ENCODE measurements around the gene IL19. TPM values are rescaled to one million over a fixed set of nuclear protein-coding genes. Genes with fewer than 3 reads are reported as not detected.

The IL19 gene
- total RNA-seq, 2 experiments from 2014 or later, result not detected

GRCh38 chr1:206800411-206800810, 29.8 kb downstream of the IL19 start:
- H3K36me3 ChIP-seq (ENCODE audit: insufficient read depth, low read length), result no peaks in the 10 kb centered on the region
- H3K27ac ChIP-seq (ENCODE audit: low read depth, low read length, poor library complexity, severe bottlenecking), result no peak overlapping the region
- H3K9me3 ChIP-seq (ENCODE audit: low read length), result no peaks in the 10 kb centered on the region
- H2AFZ ChIP-seq (ENCODE audit: low read length), result no peak overlapping the region
- no peaks in the 10 kb centered on the region for H4K20me1 ChIP-seq (ENCODE audit: insufficient read depth, low read length)
- peaks cover 10% of the 10 kb centered on the region for H3K4me1 ChIP-seq (ENCODE audit: insufficient read depth, low read length, poor library complexity, severe bottlenecking)
- no peak for TF ChIP-seq EZH2phosphoT487 (IDR thresholded peaks at IDR 0.05; ENCODE audit: borderline replicate concordance, low read depth, low read length)
- TF ChIP-seq CTCF (conservative IDR thresholded peaks at IDR 0.05; ENCODE audit: low read length), result no peak
- no peak overlapping the region for H3K4me2 ChIP-seq (ENCODE audit: low read length)
- ChIA-PET POLR2A (no interaction called here), CTCF (ENCODE audit: unreplicated experiment) (no interaction called here)
- DNase-seq (ENCODE audit: low spot score), result no peak
- H3K9me2 ChIP-seq (ENCODE audit: insufficient read depth, low read length), result no peaks in the 10 kb centered on the region
- no peaks in the 10 kb centered on the region for H3K79me2 ChIP-seq (ENCODE audit: insufficient read depth, low read depth, low read length)
- intact Hi-C loops (cut with micrococcal nuclease; ENCODE audit: unreplicated experiment), result no loop called here
- BruUV-seq (replicated peaks), result no TSS peak
- no peak overlapping the region for H3K4me3 ChIP-seq (ENCODE audit: low read depth, low read length, poor library complexity, severe bottlenecking)

GRCh38 chr1:206800891-206801290, 30.3 kb downstream of the IL19 start:
- no peak overlapping the region for H3K27ac ChIP-seq (ENCODE audit: low read depth, low read length, poor library complexity, severe bottlenecking)
- BruUV-seq (replicated peaks), result no TSS peak
- no peaks in the 10 kb centered on the region for H3K79me2 ChIP-seq (ENCODE audit: insufficient read depth, low read depth, low read length)
- no peak overlapping the region for H3K4me3 ChIP-seq (ENCODE audit: low read depth, low read length, poor library complexity, severe bottlenecking)
- no peaks in the 10 kb centered on the region for H4K20me1 ChIP-seq (ENCODE audit: insufficient read depth, low read length)
- no peak for DNase-seq (ENCODE audit: low spot score)
- peaks cover 10% of the 10 kb centered on the region for H3K4me1 ChIP-seq (ENCODE audit: insufficient read depth, low read length, poor library complexity, severe bottlenecking)
- intact Hi-C loops (cut with micrococcal nuclease; ENCODE audit: unreplicated experiment), result no loop called here
- H3K36me3 ChIP-seq (ENCODE audit: insufficient read depth, low read length), result no peaks in the 10 kb centered on the region
- H3K9me2 ChIP-seq (ENCODE audit: insufficient read depth, low read length), result no peaks in the 10 kb centered on the region
- TF ChIP-seq EZH2phosphoT487 (IDR thresholded peaks at IDR 0.05; ENCODE audit: borderline replicate concordance, low read depth, low read length) (no peak), CTCF (conservative IDR thresholded peaks at IDR 0.05; ENCODE audit: low read length) (no peak)
- POLR2A ChIA-PET, result no interaction called here
- CTCF ChIA-PET (ENCODE audit: unreplicated experiment), result no interaction called here
- H2AFZ ChIP-seq (ENCODE audit: low read length), result no peak overlapping the region
- no peak overlapping the region for H3K4me2 ChIP-seq (ENCODE audit: low read length)
- no peaks in the 10 kb centered on the region for H3K9me3 ChIP-seq (ENCODE audit: low read length)

GRCh38 chr1:206801467-206801866, 30.9 kb downstream of the IL19 start:
- BruUV-seq (replicated peaks), result no TSS peak
- POLR2A ChIA-PET, result no interaction called here
- H3K4me1 ChIP-seq (ENCODE audit: insufficient read depth, low read length, poor library complexity, severe bottlenecking), result peaks cover 10% of the 10 kb centered on the region

More at GRCh38 chr1:206801467-206801866, 30.9 kb downstream of the IL19 start:
- H3K4me2 ChIP-seq (ENCODE audit: low read length), result no peak overlapping the region
- H3K9me3 ChIP-seq (ENCODE audit: low read length), result no peaks in the 10 kb centered on the region
- no peak overlapping the region for H3K4me3 ChIP-seq (ENCODE audit: low read depth, low read length, poor library complexity, severe bottlenecking)
- no peak overlapping the region for H3K27ac ChIP-seq (ENCODE audit: low read depth, low read length, poor library complexity, severe bottlenecking)
- no peak for DNase-seq (ENCODE audit: low spot score)
- CTCF ChIA-PET (ENCODE audit: unreplicated experiment), result no interaction called here
- H3K79me2 ChIP-seq (ENCODE audit: insufficient read depth, low read depth, low read length), result no peaks in the 10 kb centered on the region
- intact Hi-C loops (cut with micrococcal nuclease; ENCODE audit: unreplicated experiment), result no loop called here
- TF ChIP-seq EZH2phosphoT487 (IDR thresholded peaks at IDR 0.05; ENCODE audit: borderline replicate concordance, low read depth, low read length), result no peak
- peak; percentile 30; the same call in 1 of the 2 replicates for TF ChIP-seq CTCF (conservative IDR thresholded peaks at IDR 0.05; ENCODE audit: low read length)
- H2AFZ ChIP-seq (ENCODE audit: low read length), result no peak overlapping the region
- no peaks in the 10 kb centered on the region for H3K36me3 ChIP-seq (ENCODE audit: insufficient read depth, low read length)
- H4K20me1 ChIP-seq (ENCODE audit: insufficient read depth, low read length), result no peaks in the 10 kb centered on the region
- H3K9me2 ChIP-seq (ENCODE audit: insufficient read depth, low read length), result no peaks in the 10 kb centered on the region

All from OCI-LY7 (cell line).